Glomerular endothelial cell (primary cell): ENCODE measurements around the gene ICA1L. TPM values are rescaled to one million over a fixed set of nuclear protein-coding genes. Genes with fewer than 3 reads are reported as not detected.

Source experiments
- DNase-seq: peaks from one replicate; pipeline ENCODE4 v3.0.0-alpha.2; 2011; ENCODE audit warnings: low read depth, low spot score; ENCODE audit errors: extremely low read depth
- total RNA-seq: library from RNA; depleted of rRNA; stranded (reverse); fragments of >200 nt; gene quantifications from 2 replicates; pipeline ENCODE4 v1.2.3, GENCODE V29; 2015

Gene ICA1L
- total RNA-seq, 1 donor from 2014 or later = 3.6 TPM

DNA sequence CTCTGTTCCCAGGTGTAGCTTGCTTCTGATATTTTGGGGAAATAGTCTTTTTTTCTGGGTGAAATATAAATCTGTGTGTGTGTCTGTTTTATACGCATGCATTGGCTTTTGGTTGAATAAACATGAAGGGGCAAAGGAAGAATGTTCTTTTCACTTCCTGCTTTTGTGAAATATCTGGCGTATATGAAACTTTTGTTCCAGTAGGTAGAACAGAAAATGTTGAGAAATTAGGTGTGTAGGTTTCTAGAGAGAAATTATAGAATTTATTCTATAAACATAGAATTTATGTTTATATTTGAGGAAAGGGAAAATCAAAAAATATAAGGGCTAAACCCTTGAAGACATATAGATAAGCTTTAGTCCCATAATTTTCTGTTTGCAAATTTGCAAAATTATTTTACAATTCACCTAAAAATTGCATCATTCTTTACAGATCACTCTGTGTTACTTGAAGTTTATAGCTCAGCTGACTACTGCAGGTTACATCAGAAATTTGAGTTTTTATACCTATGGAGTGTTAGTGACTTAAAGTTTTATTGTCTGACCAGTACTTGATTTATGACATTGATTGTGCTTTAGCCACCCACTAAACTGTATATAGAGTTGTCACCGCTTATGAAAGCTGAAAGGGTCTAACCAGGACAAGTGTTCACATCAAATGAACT is 120.7 kb downstream of the ICA1L start:
- DNase-seq = no peak

DNA sequence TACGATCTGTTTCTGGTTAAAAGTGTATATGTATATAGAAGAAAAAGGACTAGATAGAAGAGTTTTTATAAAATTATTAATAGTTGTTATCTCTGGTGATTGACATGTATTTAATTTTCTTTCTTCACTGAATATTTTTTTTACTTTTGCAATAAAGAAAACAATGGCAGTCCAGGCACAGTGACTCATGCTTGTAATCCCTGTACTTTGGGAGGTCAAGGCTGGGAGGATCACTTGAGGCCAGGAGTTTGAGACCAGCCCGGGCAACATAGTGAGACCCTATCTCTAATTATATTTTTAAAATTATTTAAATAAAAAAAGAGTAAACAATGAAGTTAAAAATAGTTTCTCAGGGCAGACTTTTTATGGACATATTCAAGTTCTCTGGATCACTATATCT is 122.1 kb downstream of the ICA1L start:
- no peak for DNase-seq

DNA sequence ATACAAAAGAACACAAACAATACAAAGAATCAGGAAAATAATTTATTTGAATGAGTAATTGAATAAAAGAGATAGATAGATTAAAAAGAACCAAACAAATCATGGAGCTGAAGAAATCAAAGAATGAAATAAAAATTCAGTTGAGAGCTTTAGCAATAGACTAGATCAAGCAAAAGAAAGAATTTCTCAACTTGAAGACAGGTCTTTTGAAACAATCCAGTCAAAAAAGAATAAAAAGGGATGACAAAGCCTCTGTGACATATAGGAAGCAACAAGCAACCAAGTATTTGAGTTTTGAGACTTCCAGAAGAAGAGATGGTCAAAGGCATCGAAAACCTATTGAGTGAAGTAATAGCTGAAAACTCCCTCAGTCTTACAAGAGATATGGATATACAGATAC is 128.0 kb downstream of the ICA1L start:
- no peak for DNase-seq

DNA sequence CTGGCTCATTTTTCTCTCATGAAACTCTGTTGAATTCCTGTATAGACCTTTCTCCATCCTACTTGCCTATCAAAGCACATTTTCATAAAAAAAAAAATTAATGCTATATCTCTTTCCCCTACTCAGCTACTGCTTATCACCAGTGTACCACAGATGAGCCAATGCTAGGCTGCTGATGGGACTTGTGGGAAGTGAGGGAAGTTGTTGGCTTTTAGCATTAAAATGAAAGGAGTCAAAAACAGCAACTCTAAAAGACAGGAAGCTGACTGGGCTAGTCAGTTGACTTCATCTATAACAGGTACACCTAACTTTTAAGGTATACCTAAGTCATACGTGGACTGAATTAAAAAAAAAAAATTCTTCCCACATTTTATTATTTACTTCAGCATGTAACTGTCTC is 134.7 kb downstream of the ICA1L start:
- DNase-seq = no peak

DNA sequence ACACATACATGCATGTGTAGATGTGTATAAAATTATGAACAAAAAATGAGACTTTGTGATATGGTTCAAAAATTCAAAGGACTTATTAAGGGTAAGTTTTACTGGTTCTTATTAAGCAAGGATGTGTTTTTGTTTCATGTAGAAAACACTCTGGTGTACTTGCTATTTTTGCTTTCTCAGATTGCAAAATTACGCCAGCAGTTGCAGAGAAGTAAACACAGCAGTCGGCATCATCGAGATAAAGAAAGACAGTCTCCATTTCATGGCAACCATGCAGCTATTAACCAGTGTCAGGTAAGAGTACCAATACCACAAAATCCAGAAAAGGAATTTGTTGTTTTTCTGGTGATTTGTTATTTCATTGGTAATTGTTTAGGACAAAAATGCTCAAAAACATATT is 145.5 kb downstream of the ICA1L start:
- DNase-seq = no peak

DNA sequence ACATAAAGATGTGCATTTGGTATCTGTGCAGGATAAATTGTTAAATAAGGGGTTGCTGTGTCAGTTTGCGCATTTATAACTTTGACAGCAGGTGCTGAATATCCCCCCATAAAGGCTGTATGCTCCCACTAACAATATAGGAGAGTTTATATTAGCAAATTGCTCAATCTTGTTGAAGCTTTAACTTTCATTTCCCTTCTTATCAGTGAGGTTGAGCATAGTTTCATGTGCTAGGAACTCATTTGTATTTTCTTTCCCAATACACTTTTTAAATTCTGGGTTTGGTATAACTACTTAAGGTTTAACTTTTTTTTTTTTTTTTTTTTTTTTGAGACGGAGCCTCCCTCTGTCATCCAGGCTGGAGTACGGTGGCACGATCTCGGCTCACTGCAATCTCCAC is 147.8 kb downstream of the ICA1L start:
- DNase-seq = no peak

Other genes starting within 250 kb of the ICA1L start
- gene FAM117B, start 236.8 kb downstream of the ICA1L start, total RNA-seq = 3.1 and 3.4 TPM in 2 replicates
- gene WDR12, start 39.9 kb upstream of the ICA1L start, total RNA-seq = 15.2 and 22.9 TPM in 2 replicates
- gene CARF, start 40.5 kb upstream of the ICA1L start, total RNA-seq = 4.4 and 4.6 TPM in 2 replicates
- gene NBEAL1, start 143.1 kb upstream of the ICA1L start, total RNA-seq = 13.4 and 14.6 TPM in 2 replicates